Astrocyte (in vitro differentiated cells and primary cell): ENCODE results near the gene LINGO4. TPM values are rescaled to one million over a fixed set of nuclear protein-coding genes. Genes with fewer than 3 reads are reported as not detected.
"Not testable (repeated sequence)": the region's sequence is repeated elsewhere in the genome, so short reads cannot be mapped to it uniquely, and the experiment has no call there.

ENCODE experiments used
- DNase-seq: peaks from one replicate; pipeline ENCODE4 v3.0.0-alpha.2; 2010; ENCODE audit warnings: low read depth
- FAIRE-seq: peaks from 2 replicates; lab custom pipeline; 2011; peaks lifted over from hg19 to GRCh38; lab: Jason Lieb, UNC
- H2AFZ ChIP-seq: 2 replicates; pipeline ENCODE4 v1.6.0; 2012; ENCODE audit warnings: low read depth, low read length, inconsistent platforms
- H3K27ac ChIP-seq: 2 replicates; pipeline ENCODE4 v1.5.1; 2011; ENCODE audit warnings: low read depth, low read length, inconsistent platforms
- H3K27me3 ChIP-seq: 2 replicates; pipeline ENCODE4 v1.6.0; 2011; ENCODE audit warnings: low read length, inconsistent platforms; ENCODE audit not compliant: insufficient read depth
- H3K36me3 ChIP-seq: 2 replicates; pipeline ENCODE4 v1.5.1; 2011; ENCODE audit warnings: low read length, inconsistent platforms; ENCODE audit not compliant: insufficient read depth
- H3K4me1 ChIP-seq: 2 replicates; pipeline ENCODE4 v1.5.1; 2011; ENCODE audit warnings: low read length, inconsistent platforms; ENCODE audit not compliant: insufficient read depth
- H3K4me2 ChIP-seq: 2 replicates; pipeline ENCODE4 v1.6.0; 2012; ENCODE audit warnings: low read length, inconsistent platforms
- H3K4me3 ChIP-seq: 2 replicates; pipeline ENCODE4 v1.5.1; 2011; ENCODE audit warnings: low read depth, mild to moderate bottlenecking, low read length, inconsistent platforms; ENCODE audit not compliant: insufficient read depth
- H3K79me2 ChIP-seq: 2 replicates; pipeline ENCODE4 v1.6.0; 2012; ENCODE audit warnings: mild to moderate bottlenecking, low read length, inconsistent platforms; ENCODE audit not compliant: insufficient read depth
- H3K9ac ChIP-seq: 2 replicates; pipeline ENCODE4 v1.6.0; 2012; ENCODE audit warnings: mild to moderate bottlenecking, low read length, inconsistent platforms
- H3K9me3 ChIP-seq: 2 replicates; pipeline ENCODE4 v1.5.1; 2012; ENCODE audit warnings: low read depth, mild to moderate bottlenecking, low read length, inconsistent platforms; ENCODE audit not compliant: insufficient read depth
- H4K20me1 ChIP-seq: 2 replicates; pipeline ENCODE4 v1.6.0; 2012; ENCODE audit warnings: low read length, inconsistent platforms; ENCODE audit not compliant: insufficient read depth
- H3K27ac Mint-ChIP-seq: one replicate; pipeline ENCODE4 v1.8.0; 2021; ENCODE audit warnings: mild to moderate bottlenecking, mixed read lengths; ENCODE audit not compliant: unreplicated experiment
- H3K27me3 Mint-ChIP-seq: one replicate; pipeline ENCODE4 v1.8.0; 2021; ENCODE audit warnings: low read depth, mixed read lengths; ENCODE audit not compliant: unreplicated experiment
- H3K36me3 Mint-ChIP-seq: one replicate; pipeline ENCODE4 v1.8.0; 2021; ENCODE audit warnings: low read depth, mixed read lengths; ENCODE audit not compliant: unreplicated experiment
- H3K4me1 Mint-ChIP-seq: one replicate; pipeline ENCODE4 v1.8.0; 2021; ENCODE audit warnings: low read depth, mixed read lengths; ENCODE audit not compliant: unreplicated experiment
- H3K4me3 Mint-ChIP-seq: one replicate; pipeline ENCODE4 v1.8.0; 2021; ENCODE audit warnings: mild to moderate bottlenecking, moderate library complexity, mixed read lengths; ENCODE audit not compliant: unreplicated experiment
- H3K9me3 Mint-ChIP-seq: one replicate; pipeline ENCODE4 v1.8.0; 2021; ENCODE audit warnings: mild to moderate bottlenecking, mixed read lengths; ENCODE audit not compliant: unreplicated experiment
- EZH2 ChIP-seq: IDR thresholded peaks from 2 replicates; pipeline ENCODE4 v1.6.1; 2012; ENCODE audit warnings: mild to moderate bottlenecking, low read length, inconsistent platforms; ENCODE audit not compliant: insufficient read depth
- total RNA-seq: library from RNA; stranded (reverse); gene quantifications from 2 replicates; pipeline ENCODE4 v1.2.1, GENCODE V29; 2021
- TF ChIP-seq, protein P1 (sequence below): IDR thresholded peaks from 2 replicates; pipeline ENCODE4 v1.5.1; 2011; ENCODE audit warnings: low read depth, mild to moderate bottlenecking, inconsistent platforms, low read length, moderate library complexity; ENCODE audit not compliant: insufficient read depth

Gene LINGO4
- total RNA-seq, 1 donor from 2014 or later = not detected

DNA sequence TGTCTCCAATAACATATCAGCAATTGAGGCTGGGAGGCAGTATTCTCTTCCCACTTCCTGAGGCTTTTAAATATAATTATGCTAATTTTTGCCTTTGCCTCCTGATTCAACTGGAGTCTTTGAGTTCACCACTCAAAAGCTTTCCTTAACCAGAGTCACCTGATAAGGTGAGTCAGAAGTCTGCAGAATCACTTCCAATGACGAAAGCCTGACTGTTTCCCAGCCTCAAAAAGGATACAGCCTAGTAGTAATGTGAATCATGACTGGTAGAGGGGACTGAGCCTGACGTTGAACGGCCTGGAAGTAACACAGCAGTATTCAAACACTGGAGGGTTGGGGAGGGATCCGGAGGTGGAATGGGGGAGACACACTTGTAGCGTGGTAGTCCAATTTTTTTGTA lies 31.5 kb downstream of the LINGO4 start:
- no peak overlapping the region for H3K9ac ChIP-seq
- Mint-ChIP-seq H3K36me3 (peaks cover 16% of the 10 kb centered on the region), H3K4me1 (peaks cover 2% of the 10 kb centered on the region), H3K4me3 (no peak overlapping the region), H3K9me3 (peaks cover 3% of the 10 kb centered on the region), H3K27me3 (no peaks in the 10 kb centered on the region), H3K27ac (peak overlapping the region; percentile 56)
- H3K4me1 ChIP-seq = no peaks in the 10 kb centered on the region
- peak overlapping the region; percentile 7 for H2AFZ ChIP-seq
- TF ChIP-seq, protein P1, sequence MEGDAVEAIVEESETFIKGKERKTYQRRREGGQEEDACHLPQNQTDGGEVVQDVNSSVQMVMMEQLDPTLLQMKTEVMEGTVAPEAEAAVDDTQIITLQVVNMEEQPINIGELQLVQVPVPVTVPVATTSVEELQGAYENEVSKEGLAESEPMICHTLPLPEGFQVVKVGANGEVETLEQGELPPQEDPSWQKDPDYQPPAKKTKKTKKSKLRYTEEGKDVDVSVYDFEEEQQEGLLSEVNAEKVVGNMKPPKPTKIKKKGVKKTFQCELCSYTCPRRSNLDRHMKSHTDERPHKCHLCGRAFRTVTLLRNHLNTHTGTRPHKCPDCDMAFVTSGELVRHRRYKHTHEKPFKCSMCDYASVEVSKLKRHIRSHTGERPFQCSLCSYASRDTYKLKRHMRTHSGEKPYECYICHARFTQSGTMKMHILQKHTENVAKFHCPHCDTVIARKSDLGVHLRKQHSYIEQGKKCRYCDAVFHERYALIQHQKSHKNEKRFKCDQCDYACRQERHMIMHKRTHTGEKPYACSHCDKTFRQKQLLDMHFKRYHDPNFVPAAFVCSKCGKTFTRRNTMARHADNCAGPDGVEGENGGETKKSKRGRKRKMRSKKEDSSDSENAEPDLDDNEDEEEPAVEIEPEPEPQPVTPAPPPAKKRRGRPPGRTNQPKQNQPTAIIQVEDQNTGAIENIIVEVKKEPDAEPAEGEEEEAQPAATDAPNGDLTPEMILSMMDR = no peak
- TF ChIP-seq EZH2 = no peak
- no peaks in the 10 kb centered on the region for H3K79me2 ChIP-seq
- H3K27ac ChIP-seq = no peak overlapping the region
- H3K9me3 ChIP-seq = no peaks in the 10 kb centered on the region
- H3K36me3 ChIP-seq = no peaks in the 10 kb centered on the region
- no peak for FAIRE-seq
- DNase-seq = peak; percentile 79
- H3K4me3 ChIP-seq = no peak overlapping the region
- H3K27me3 ChIP-seq = no peaks in the 10 kb centered on the region
- no peak overlapping the region for H3K4me2 ChIP-seq
- H4K20me1 ChIP-seq = no peaks in the 10 kb centered on the region

DNA sequence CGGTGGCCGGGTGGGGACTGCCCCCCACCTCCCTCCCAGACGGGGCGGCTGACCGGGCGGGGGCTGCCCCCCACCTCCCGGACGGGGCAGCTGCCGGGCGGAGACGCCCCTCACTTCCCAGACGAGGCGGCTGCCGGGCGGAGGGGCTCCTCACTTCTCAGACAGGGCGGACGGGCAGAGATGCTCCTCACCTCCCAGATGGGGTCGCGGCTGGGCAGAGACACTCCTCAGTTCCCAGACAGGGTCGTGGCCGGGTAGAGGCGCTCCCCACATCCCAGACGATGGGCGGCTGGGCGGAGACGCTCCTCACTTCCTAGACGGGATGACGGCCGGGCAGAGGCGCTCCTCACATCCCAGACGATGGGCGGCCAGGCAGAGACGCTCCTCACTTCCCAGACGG lies 35.9 kb downstream of the LINGO4 start:
- not testable (repeated sequence) for H3K4me2 ChIP-seq, H3K27me3 ChIP-seq, H3K27ac ChIP-seq, H3K9ac ChIP-seq, H3K36me3 Mint-ChIP-seq, H3K27me3 Mint-ChIP-seq, H3K79me2 ChIP-seq, H3K4me3 ChIP-seq, H3K27ac Mint-ChIP-seq, H3K9me3 Mint-ChIP-seq, H3K4me3 Mint-ChIP-seq, FAIRE-seq, H3K4me1 Mint-ChIP-seq, H3K9me3 ChIP-seq, DNase-seq, H2AFZ ChIP-seq, H3K4me1 ChIP-seq, H4K20me1 ChIP-seq, H3K36me3 ChIP-seq

DNA sequence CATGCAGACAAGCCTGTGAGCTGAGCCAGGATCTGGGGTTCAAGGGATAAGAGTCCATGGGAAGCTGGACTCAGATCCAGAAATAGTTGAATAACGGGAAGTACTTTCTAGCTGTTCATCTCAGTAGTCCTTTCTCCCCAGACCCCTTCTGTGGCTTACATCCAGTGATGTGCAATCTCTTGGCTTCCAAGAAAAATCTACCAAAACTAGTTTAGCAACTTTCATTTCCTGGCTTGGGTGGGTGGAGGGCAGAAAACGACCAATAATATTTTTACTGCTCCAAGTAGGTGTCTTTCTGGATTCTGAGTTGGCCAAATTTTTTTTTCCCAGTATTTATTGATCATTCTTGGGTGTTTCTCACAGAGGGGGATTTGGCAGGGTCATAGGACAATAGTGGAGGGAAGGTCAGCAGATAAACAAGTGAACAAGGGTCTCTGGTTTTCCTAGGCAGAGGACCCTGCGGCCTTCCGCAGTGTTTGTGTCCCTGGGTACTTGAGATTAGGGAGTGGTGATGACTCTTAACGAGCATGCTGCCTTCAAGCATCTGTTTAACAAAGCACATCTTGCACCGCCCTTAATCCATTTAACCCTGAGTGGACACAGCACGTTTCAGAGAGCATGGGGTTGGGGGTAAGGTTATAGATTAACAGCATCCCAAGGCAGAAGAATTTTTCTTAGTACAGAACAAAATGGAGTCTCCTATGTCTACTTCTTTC lies 36.7 kb downstream of the LINGO4 start:
- not testable (repeated sequence) for H3K9ac ChIP-seq, FAIRE-seq, H3K4me2 ChIP-seq, H3K27ac ChIP-seq, H3K27me3 ChIP-seq, H3K27me3 Mint-ChIP-seq, H2AFZ ChIP-seq, H3K79me2 ChIP-seq, H3K4me3 Mint-ChIP-seq, H3K27ac Mint-ChIP-seq, H3K4me3 ChIP-seq, DNase-seq, H3K9me3 ChIP-seq, H3K4me1 ChIP-seq, H3K36me3 ChIP-seq, H3K36me3 Mint-ChIP-seq, H3K4me1 Mint-ChIP-seq, H4K20me1 ChIP-seq, H3K9me3 Mint-ChIP-seq
